Measurements from ENCODE around the gene PDE7B.

DNA sequence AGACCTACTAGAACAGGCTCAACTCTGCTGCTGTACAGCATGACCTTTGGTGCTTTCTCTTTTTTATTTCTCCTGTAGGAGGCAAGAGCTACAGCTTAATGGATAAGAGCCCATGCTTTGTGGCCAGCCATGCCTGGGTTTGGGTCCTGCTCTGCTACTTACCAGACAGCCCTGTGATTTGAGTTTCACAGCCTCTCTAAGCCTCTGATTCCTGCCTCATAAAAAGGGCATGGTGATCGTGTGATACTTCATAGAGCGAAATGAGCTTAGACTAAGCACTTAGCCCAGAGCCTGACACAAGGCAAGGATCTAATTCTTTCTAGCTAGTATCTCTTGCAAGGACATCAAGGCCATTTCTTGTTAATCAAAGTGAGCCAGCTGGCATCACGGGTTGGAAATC is 19.3 kb upstream of the PDE7B start:
- TF ChIP-seq, protein P1, sequence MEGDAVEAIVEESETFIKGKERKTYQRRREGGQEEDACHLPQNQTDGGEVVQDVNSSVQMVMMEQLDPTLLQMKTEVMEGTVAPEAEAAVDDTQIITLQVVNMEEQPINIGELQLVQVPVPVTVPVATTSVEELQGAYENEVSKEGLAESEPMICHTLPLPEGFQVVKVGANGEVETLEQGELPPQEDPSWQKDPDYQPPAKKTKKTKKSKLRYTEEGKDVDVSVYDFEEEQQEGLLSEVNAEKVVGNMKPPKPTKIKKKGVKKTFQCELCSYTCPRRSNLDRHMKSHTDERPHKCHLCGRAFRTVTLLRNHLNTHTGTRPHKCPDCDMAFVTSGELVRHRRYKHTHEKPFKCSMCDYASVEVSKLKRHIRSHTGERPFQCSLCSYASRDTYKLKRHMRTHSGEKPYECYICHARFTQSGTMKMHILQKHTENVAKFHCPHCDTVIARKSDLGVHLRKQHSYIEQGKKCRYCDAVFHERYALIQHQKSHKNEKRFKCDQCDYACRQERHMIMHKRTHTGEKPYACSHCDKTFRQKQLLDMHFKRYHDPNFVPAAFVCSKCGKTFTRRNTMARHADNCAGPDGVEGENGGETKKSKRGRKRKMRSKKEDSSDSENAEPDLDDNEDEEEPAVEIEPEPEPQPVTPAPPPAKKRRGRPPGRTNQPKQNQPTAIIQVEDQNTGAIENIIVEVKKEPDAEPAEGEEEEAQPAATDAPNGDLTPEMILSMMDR (IDR thresholded peaks at IDR 0.05), result no peak
- TF ChIP-seq POLR2AphosphoS5 (IDR thresholded peaks at IDR 0.05; ENCODE audit: low read depth, low read length), result no peak
- TF ChIP-seq, protein P2, sequence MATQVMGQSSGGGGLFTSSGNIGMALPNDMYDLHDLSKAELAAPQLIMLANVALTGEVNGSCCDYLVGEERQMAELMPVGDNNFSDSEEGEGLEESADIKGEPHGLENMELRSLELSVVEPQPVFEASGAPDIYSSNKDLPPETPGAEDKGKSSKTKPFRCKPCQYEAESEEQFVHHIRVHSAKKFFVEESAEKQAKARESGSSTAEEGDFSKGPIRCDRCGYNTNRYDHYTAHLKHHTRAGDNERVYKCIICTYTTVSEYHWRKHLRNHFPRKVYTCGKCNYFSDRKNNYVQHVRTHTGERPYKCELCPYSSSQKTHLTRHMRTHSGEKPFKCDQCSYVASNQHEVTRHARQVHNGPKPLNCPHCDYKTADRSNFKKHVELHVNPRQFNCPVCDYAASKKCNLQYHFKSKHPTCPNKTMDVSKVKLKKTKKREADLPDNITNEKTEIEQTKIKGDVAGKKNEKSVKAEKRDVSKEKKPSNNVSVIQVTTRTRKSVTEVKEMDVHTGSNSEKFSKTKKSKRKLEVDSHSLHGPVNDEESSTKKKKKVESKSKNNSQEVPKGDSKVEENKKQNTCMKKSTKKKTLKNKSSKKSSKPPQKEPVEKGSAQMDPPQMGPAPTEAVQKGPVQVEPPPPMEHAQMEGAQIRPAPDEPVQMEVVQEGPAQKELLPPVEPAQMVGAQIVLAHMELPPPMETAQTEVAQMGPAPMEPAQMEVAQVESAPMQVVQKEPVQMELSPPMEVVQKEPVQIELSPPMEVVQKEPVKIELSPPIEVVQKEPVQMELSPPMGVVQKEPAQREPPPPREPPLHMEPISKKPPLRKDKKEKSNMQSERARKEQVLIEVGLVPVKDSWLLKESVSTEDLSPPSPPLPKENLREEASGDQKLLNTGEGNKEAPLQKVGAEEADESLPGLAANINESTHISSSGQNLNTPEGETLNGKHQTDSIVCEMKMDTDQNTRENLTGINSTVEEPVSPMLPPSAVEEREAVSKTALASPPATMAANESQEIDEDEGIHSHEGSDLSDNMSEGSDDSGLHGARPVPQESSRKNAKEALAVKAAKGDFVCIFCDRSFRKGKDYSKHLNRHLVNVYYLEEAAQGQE (IDR thresholded peaks at IDR 0.05; ENCODE audit: insufficient read depth in 1 of 2, low read depth in 2 of 2, low read length in 1 of 2), result no peak

Data from Panc1 (cell line).